Fibroblast of the aortic adventitia (primary cell): ENCODE measurements around the gene WNT3A. TPM values are rescaled to one million over a fixed set of nuclear protein-coding genes. Genes with fewer than 3 reads are reported as not detected.

Experiments
- DNase-seq: peaks from one replicate; pipeline ENCODE4 v3.0.0-alpha.2; 2010; ENCODE audit warnings: low read depth
- H3K4me3 ChIP-seq: 2 replicates; pipeline ENCODE4 v1.5.1; 2011; ENCODE audit warnings: low read depth, mild to moderate bottlenecking, control low read depth, low read length, moderate library complexity
- CTCF ChIP-seq: IDR thresholded peaks from 2 replicates; pipeline ENCODE4 v1.5.1; 2011; ENCODE audit warnings: mild to moderate bottlenecking, low read length, control low read depth, inconsistent platforms; ENCODE audit not compliant: insufficient read depth
- total RNA-seq: library from RNA; depleted of rRNA; stranded (reverse); fragments of >200 nt; gene quantifications from 2 replicates; pipeline ENCODE4 v1.2.3, GENCODE V29; 2012; ENCODE audit warnings: low replicate concordance

WNT3A gene
- total RNA-seq, 1 donor: not detected

DNA sequence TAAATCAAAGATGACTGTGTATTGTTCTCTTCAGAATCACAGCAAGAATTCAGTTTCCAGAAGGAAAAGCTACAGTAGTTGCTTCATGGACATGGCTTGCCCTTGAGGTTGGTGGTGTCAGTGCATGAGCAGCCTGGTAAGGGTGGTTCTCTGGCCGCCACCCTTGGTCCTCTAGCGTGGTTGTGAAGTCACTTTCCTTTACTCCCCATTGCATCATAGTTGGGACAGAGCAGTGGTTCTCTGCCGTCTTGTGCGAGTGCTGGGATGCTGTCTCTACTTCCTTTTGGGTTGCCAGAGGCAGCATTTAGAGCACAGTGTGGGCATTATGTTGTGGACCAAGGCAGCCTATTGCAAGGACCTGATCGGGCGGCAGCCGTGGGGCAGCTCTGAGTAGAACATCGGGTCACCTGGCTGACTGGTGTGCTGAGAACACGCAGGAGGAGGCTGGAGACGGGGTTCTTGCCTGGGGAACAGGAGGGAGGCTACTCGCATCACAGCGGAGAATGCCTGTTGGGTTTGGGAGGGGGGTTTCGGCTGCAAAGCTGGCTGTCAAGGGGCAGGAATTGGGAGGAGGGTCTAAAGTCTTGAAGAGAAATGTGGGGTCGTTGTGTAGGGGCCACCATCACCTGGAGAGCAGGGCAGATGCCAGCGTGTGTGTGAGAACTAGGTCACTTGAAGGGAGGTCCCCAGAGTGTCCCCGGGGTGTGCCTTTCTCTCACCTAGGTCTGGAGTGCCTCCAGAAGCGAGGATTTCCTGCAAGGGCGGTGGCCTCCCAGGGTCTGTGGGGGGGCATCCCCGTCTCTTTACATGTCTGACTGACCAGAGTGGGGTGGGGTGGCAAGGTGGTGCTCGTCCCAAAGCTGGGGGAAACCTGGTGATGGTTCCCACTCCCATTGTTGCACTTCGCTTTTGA, 82.0 kb downstream of the WNT3A start:
- H3K4me3 ChIP-seq: peak overlapping the region; percentile 19
- no peak for TF ChIP-seq CTCF
- peak; percentile 69 for DNase-seq

GRCh38 chr1:228089519-228090380, 83.0 kb downstream of the WNT3A start:
- TF ChIP-seq CTCF: no peak
- H3K4me3 ChIP-seq: no peak overlapping the region
- no peak for DNase-seq

GRCh38 chr1:228090613-228091081, 83.8 kb downstream of the WNT3A start:
- no peak for DNase-seq
- peak; percentile 7 for TF ChIP-seq CTCF
- H3K4me3 ChIP-seq: no peak overlapping the region

- no peak for DNase-seq
- no peak for TF ChIP-seq CTCF
- H3K4me3 ChIP-seq: no peak overlapping the region
Measured at GRCh38 chr1:228091084-228091483, 84.3 kb downstream of the WNT3A start.

- TF ChIP-seq CTCF: no peak
Measured at GRCh38 chr1:228092342-228093049, 85.7 kb downstream of the WNT3A start.

More at GRCh38 chr1:228092342-228093049, 85.7 kb downstream of the WNT3A start:
- no peak overlapping the region for H3K4me3 ChIP-seq
- no peak for DNase-seq
